GM19463 (cell line): Measurements from ENCODE around the gene IGLL1.

ENCODE experiments used
- ATAC-seq: cut with Tn5 transposase; IDR thresholded peaks from one replicate; pipeline ENCODE4 v1.9.1; 2021; ENCODE audit warnings: mild to moderate bottlenecking, moderate library complexity; ENCODE audit not compliant: unreplicated experiment

Gene IGLL1

DNA sequence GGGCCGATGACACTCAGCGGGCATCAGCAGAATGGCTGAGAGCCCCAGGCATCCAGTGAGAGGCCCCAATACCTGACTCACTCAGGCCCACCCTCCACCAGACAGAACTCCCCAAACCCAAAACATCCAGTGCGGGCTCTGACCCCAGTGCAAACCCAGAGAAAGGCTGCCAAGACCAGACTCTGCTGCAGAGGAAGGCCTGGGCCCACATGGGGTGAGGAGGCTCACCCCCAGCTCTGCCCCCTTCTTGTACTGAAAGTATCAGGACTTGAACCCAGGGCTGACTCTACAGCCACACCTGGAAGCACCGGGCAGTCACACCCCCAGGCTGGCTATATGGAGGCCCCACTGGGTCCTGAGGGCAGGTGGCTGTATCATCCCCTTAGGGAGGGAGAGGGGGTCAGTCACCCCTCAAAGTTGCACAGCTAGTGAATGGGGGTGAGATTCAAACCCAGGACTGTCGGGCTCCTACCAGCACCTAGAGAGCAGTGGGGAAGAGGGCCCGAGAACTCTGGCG, 49.3 kb downstream of the IGLL1 start:
- ATAC-seq: no peak

DNA sequence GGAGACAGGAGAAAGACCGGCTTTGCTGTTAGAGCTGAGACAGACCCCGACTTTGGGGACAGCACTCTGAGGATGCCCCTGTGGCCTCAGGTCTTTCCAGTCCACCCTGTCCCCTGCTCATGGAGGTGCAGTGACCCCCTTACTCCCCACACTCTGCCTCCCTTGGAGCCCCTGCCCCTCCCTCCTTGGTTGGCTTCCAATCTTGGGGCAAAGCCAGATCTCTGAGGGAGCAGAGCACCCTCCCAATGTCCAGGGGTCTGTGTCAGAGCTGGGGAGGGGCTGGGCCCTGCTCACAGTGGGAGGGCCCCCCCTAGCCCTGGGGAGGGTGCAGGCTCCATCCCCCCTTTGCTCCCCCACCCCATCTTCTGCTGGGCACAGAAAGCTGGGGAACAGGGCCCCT, 50.0 kb downstream of the IGLL1 start:
- no peak for ATAC-seq

DNA sequence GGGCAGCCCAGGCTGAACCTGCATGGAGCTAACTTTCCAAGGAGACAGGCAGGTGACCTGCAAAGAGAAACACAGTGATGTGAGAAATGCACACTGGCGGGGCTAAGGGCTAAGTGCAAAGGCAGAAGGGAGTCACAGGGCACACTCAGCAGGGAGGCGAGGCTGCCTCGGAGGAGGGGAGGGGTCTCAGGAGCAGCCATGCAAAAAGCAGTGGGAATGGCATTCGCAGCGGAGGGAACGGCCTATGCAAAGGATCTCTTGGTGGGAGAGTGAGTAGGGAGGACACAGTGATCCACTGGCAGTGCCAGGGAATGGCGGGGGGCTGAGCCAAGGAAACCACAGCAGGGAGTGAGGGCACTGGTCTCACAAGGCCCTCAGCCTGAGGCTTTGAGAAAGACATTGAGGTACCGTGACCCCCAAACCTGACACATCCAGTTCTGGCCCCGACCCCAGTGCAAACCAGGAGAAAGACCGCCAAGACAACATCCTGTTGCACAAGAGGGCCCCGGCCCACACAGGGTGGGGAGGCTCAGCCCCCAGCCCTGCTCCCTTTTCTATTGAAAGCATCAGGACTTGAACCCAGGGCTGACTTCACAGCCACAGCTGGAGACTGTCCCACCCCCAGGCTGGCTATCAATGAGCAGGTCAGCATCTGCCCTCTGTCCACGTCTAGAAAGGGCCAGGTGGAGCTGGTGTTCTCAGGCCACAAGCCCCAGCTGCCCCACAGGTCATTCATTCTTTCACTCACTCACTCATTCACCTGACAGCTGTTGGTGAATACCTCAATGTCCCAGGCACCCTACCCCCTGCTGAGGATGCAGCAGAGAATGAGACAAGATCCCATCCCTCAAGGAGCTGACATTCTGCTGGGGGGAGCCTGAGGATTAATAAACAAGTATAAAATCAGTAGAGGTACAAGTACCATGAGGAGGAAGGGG, 50.7 kb downstream of the IGLL1 start:
- ATAC-seq: no peak

DNA sequence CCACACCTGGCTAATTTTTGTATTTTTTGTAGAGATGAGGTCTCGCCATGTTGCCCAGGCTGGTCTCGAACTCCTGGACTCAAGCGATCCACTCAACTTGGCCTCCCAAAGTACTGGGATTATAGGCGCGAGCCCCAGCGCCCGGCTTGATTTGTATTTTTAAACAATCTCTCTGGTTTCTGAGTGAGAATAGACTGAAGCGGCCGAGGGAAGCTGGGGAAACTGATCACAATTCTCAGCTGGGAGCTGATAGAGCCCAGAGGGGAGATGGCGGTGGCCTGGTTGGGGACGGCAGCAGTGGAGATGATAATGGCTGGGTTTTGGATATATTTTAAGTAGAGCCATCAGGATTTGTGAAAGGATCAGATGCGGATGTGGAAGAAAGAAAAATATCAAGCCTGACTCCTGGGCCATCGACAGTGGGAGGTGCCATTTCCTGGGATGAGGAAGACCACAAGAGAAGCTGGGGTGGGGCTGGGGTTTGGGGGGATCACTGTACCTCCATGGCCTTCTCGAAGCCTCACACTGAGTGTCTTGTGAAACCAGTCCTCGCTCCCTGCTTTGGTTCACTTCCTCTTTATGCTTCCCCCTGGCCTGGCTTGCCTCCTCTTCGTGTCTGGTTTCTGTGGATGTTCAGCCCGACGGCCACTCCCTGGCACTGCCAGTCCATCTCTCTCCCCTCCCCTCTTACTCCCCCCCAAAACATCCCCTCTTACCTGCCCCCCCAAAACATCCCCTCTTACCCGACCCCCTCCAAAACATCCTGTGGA, 51.9 kb downstream of the IGLL1 start:
- no peak for ATAC-seq

- ATAC-seq: no peak
These were observed 53.3 kb downstream of the IGLL1 start for GRCh38 chr22:23526596-23527316.

DNA sequence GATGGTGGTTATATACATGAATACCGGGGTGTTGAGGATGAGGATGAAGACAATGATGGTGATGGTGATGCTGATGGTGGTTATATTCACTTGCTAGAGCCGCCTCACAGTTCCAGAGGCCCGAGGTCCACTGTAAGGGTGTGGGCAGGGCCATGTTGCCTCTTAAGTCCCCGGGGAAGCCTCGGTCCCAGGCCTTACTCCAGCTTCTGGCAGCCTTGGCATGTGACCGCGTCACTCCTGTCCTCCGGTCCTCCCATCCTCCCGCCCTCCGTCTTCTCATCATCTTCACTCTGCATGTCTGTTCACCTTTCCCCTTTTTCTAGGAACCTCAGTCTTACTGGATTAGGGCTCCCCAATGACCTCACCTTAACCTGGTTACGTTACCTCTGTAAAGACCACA, 54.6 kb downstream of the IGLL1 start:
- ATAC-seq: no peak

DNA sequence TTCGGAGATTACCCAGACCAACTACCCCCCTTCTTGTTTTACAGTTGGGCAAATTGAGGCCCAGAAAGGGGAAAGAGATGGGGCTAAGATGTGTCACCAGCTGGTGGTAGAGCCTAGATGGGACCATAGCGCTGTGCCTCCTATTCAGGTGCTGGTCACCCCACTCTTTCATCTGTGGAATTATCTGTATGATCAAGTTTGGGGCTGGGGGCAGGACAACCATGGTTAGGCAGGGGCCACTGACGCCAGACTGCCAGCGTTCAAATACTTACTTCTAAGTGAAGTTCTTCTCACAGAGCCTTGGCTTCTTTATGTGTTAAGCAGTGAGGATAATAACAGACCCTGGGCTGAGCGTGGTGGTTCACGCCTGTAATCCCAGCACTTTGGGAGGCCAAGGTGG, 55.9 kb downstream of the IGLL1 start:
- ATAC-seq: no peak

DNA sequence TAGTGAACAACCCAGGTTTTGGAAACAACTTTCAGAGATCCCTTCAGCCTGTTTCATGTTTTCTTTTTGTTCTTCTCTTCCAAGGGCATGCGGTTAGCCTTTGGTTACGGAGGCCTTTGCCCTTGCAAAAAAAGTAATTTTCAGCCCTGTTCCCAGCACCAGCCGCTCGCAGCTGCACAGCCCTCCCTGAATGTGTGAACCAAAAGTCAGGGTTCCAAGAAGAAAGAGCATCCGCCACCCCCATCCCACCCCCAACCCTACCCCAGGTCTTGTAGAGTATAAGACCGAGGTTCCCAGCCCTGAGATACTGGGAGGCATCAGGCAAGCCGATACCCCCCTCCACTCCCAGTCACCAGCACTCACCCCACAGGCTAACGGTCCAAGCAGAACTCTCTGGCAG, 56.4 kb downstream of the IGLL1 start:
- no peak for ATAC-seq
